WTC11 (cell line): ENCODE results near the gene OR5K4. TPM values are rescaled to one million over a fixed set of nuclear protein-coding genes. Genes with fewer than 3 reads are reported as not detected.
A peak's percentile ranks its signal among the peaks of the same experiment; 100 is the strongest.

Source experiments
- ATAC-seq: fragments of 200-7000 bp; cut with Tn5 transposase; 2 replicates; pipeline ENCODE4 v1.10.0; 2021; ENCODE audit warnings: mild to moderate bottlenecking, moderate library complexity
- CTCF ChIA-PET: fragments of 300-600 bp; sonication (Branson Sonifier 250); formaldehyde crosslinking; loops from one replicate; lab custom pipeline; 2021; ENCODE audit warnings: antibody characterized with exemption; lab: Charles Lee
- POLR2A ChIA-PET: fragments of 350-600 bp; sonication (Branson Sonifier 250); formaldehyde crosslinking; loops from one replicate; lab custom pipeline; 2021; ENCODE audit warnings: antibody characterized with exemption; lab: Charles Lee
- DNase-seq: peaks from one replicate; pipeline ENCODE4 v3.0.0; 2021; ENCODE audit warnings: low spot score
- H3K27ac Mint-ChIP-seq: 2 replicates; pipeline ENCODE4 v1.8.0; 2021; ENCODE audit warnings: mixed read lengths
- H3K27me3 Mint-ChIP-seq: 2 replicates; pipeline ENCODE4 v1.8.0; 2021; ENCODE audit warnings: low read depth, mild to moderate bottlenecking, moderate library complexity, mixed read lengths
- H3K36me3 Mint-ChIP-seq: 2 replicates; pipeline ENCODE4 v1.8.0; 2021; ENCODE audit warnings: mixed read lengths
- H3K4me1 Mint-ChIP-seq: 2 replicates; pipeline ENCODE4 v1.8.0; 2022; ENCODE audit warnings: mixed read lengths
- H3K4me3 Mint-ChIP-seq: 2 replicates; pipeline ENCODE4 v1.8.0; 2021; ENCODE audit warnings: mild to moderate bottlenecking, moderate library complexity, mixed read lengths
- H3K9me3 Mint-ChIP-seq: 2 replicates; pipeline ENCODE4 v1.8.0; 2021; ENCODE audit warnings: mixed read lengths
- ARID4B ChIP-seq: sonication (generic); formaldehyde crosslinking; IDR thresholded peaks from 2 replicates; pipeline ENCODE4 v1.8.0; 2023; ENCODE audit warnings: missing genetic modification reagents, mild to moderate bottlenecking, borderline replicate concordance
- ATF1 ChIP-seq: sonication (generic); formaldehyde crosslinking; IDR thresholded peaks from 2 replicates; pipeline ENCODE4 v1.8.1; 2023; ENCODE audit warnings: mild to moderate bottlenecking, moderate library complexity, missing genetic modification reagents
- ATF2 ChIP-seq: sonication (generic); formaldehyde crosslinking; IDR thresholded peaks from 2 replicates; pipeline ENCODE4 v1.8.1; 2022; ENCODE audit warnings: low read depth, missing genetic modification reagents, borderline replicate concordance
- CREM ChIP-seq: sonication (generic); formaldehyde crosslinking; IDR thresholded peaks from 2 replicates; pipeline ENCODE4 v1.8.1; 2022; ENCODE audit warnings: mild to moderate bottlenecking, missing genetic modification reagents, moderate library complexity
- ERG ChIP-seq: fragments of 250-450 bp; sonication (Bioruptor Pico); IDR thresholded peaks from 2 replicates; pipeline ENCODE4 v1.8.0; 2021; ENCODE audit warnings: mild to moderate bottlenecking
- MYBL2 ChIP-seq: sonication (generic); formaldehyde crosslinking; IDR thresholded peaks from 2 replicates; pipeline ENCODE4 v1.8.1; 2023; ENCODE audit warnings: mild to moderate bottlenecking, moderate library complexity, missing genetic modification reagents
- TCF7 ChIP-seq: sonication (generic); formaldehyde crosslinking; IDR thresholded peaks from 2 replicates; pipeline ENCODE4 v1.8.0; 2022; ENCODE audit warnings: mild to moderate bottlenecking, low read depth, missing genetic modification reagents, moderate library complexity
- TEAD4 ChIP-seq: sonication (generic); formaldehyde crosslinking; IDR thresholded peaks from 2 replicates; pipeline ENCODE4 v1.8.0; 2022; ENCODE audit warnings: mild to moderate bottlenecking, missing genetic modification reagents
- ZBTB21 ChIP-seq: sonication (generic); formaldehyde crosslinking; IDR thresholded peaks from 2 replicates; pipeline ENCODE4 v1.8.1; 2023; ENCODE audit warnings: mild to moderate bottlenecking, missing genetic modification reagents, borderline replicate concordance
- ZNF121 ChIP-seq: sonication (generic); formaldehyde crosslinking; IDR thresholded peaks from 2 replicates; pipeline ENCODE4 v1.8.0; 2023; ENCODE audit warnings: missing genetic modification reagents
- ZNF138 ChIP-seq: sonication (generic); formaldehyde crosslinking; conservative IDR thresholded peaks from 2 replicates; pipeline ENCODE4 v1.8.1; 2022; ENCODE audit warnings: mild to moderate bottlenecking, moderate library complexity, missing genetic modification reagents
- ZNF416 ChIP-seq: fragments of 250-450 bp; sonication (Bioruptor Pico); IDR thresholded peaks from 2 replicates; pipeline ENCODE4 v1.9.0; 2021; ENCODE audit warnings: mild to moderate bottlenecking, inconsistent platforms
- total RNA-seq: library from RNA; stranded (reverse); gene quantifications from 3 replicates; pipeline ENCODE4 v1.2.3, GENCODE V29; 2021
- TF ChIP-seq, protein P1 (sequence below): sonication (generic); formaldehyde crosslinking; IDR thresholded peaks from 2 replicates; pipeline ENCODE4 v1.8.0; 2022; ENCODE audit warnings: missing genetic modification reagents
- TF ChIP-seq, protein P2 (sequence below): sonication (generic); formaldehyde crosslinking; IDR thresholded peaks from 2 replicates; pipeline ENCODE4 v1.8.0; 2023; ENCODE audit warnings: missing genetic modification reagents

Gene OR5K4
- total RNA-seq, 1 experiment from 2014 or later: not detected

- Mint-ChIP-seq H3K27ac (no peak overlapping the region), H3K27me3 (no peaks in the 10 kb centered on the region; the same call in 1 of the 2 replicates), H3K4me1 (peaks cover 18% of the 10 kb centered on the region), H3K4me3 (no peak overlapping the region), H3K36me3 (no peaks in the 10 kb centered on the region), H3K9me3 (no peaks in the 10 kb centered on the region)
- no peak for TF ChIP-seq ZNF121 (CRISPR knock-in tag)
- TF ChIP-seq ATF2 (CRISPR knock-in tag): no peak
- TF ChIP-seq ZBTB21 (CRISPR knock-in tag): no peak
- no peak for TF ChIP-seq ARID4B (CRISPR knock-in tag)
- no peak for TF ChIP-seq ZNF416
- no peak for TF ChIP-seq ERG (CRISPR knock-in tag)
- TF ChIP-seq CREM (CRISPR knock-in tag): no peak
- ChIA-PET POLR2A (no interaction called here), CTCF (interaction anchor here (1.2 to 2.3 kb wide), 3 partner anchors 10 to 296 kb away, joined by 3 to 14 read pairs (median 6); no protein-coding TSS in a partner anchor)
- ATAC-seq (peak; percentile 54), DNase-seq (no peak)
Observed at GRCh38 chr3:98333989-98334606, 19.6 kb upstream of the OR5K4 start.

DNA sequence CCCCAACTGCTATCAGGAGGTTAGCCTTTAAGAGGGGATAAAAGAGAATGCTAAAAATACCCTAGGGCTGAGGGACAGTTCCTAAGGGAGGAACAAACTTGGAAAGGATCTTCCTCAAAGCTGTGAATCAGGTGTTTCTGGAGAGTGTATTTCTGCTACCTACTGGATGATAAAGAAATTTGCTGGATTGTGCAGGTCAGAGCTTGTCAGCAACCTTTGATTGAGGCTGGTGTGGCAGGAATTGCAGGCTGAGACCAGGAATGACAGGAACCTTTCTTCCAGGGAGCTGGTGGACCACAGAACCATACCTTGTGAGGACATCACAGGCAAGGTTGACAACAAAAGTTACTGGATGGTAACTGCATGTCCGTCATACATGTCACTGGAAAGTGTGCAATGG lies 14.6 kb upstream of the OR5K4 start:
- Mint-ChIP-seq H3K4me1 (peaks cover 6% of the 10 kb centered on the region), H3K27me3 (no peaks in the 10 kb centered on the region), H3K4me3 (no peak overlapping the region), H3K36me3 (no peaks in the 10 kb centered on the region), H3K27ac (no peak overlapping the region), H3K9me3 (no peaks in the 10 kb centered on the region)
- ATAC-seq (no peak), DNase-seq (no peak)
- TF ChIP-seq, protein P1, sequence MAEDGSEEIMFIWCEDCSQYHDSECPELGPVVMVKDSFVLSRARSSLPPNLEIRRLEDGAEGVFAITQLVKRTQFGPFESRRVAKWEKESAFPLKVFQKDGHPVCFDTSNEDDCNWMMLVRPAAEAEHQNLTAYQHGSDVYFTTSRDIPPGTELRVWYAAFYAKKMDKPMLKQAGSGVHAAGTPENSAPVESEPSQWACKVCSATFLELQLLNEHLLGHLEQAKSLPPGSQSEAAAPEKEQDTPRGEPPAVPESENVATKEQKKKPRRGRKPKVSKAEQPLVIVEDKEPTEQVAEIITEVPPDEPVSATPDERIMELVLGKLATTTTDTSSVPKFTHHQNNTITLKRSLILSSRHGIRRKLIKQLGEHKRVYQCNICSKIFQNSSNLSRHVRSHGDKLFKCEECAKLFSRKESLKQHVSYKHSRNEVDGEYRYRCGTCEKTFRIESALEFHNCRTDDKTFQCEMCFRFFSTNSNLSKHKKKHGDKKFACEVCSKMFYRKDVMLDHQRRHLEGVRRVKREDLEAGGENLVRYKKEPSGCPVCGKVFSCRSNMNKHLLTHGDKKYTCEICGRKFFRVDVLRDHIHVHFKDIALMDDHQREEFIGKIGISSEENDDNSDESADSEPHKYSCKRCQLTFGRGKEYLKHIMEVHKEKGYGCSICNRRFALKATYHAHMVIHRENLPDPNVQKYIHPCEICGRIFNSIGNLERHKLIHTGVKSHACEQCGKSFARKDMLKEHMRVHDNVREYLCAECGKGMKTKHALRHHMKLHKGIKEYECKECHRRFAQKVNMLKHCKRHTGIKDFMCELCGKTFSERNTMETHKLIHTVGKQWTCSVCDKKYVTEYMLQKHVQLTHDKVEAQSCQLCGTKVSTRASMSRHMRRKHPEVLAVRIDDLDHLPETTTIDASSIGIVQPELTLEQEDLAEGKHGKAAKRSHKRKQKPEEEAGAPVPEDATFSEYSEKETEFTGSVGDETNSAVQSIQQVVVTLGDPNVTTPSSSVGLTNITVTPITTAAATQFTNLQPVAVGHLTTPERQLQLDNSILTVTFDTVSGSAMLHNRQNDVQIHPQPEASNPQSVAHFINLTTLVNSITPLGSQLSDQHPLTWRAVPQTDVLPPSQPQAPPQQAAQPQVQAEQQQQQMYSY (CRISPR knock-in tag): no peak
- TF ChIP-seq ATF2 (CRISPR knock-in tag) (no peak), MYBL2 (no peak), ATF1 (CRISPR knock-in tag) (no peak), ERG (CRISPR knock-in tag) (no peak), TEAD4 (CRISPR knock-in tag) (no peak), TCF7 (CRISPR knock-in tag) (no peak), ZNF138 (CRISPR knock-in tag) (no peak)
- TF ChIP-seq, protein P2, sequence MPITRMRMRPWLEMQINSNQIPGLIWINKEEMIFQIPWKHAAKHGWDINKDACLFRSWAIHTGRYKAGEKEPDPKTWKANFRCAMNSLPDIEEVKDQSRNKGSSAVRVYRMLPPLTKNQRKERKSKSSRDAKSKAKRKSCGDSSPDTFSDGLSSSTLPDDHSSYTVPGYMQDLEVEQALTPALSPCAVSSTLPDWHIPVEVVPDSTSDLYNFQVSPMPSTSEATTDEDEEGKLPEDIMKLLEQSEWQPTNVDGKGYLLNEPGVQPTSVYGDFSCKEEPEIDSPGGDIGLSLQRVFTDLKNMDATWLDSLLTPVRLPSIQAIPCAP (CRISPR knock-in tag): no peak
- ChIA-PET CTCF (interaction anchor here (0.6 to 1.8 kb wide), 2 partner anchors 10 to 143 kb away, joined by 3 to 5 read pairs; no protein-coding TSS in a partner anchor), POLR2A (no interaction called here)
